Activated T-cell treated with anti-CD3 and anti-CD28 coated beads, Interleukin-2, amount 50 U/mL, for 4 hours (primary cell): ENCODE measurements around the gene PFDN5. TPM values are rescaled to one million over a fixed set of nuclear protein-coding genes. Genes with fewer than 3 reads are reported as not detected.

ENCODE experiments used
- ATAC-seq, 2 donors: fragments of 200-7000 bp; cut with Tn5 transposase; one replicate each; pipeline ENCODE4 v1.10.0; 2021
- DNase-seq: peaks from one replicate; pipeline ENCODE4 v3.0.0-alpha.2; 2020
- H3K27me3 Mint-ChIP-seq: one replicate; pipeline ENCODE4 v1.8.0; 2021; ENCODE audit warnings: low read depth, mixed read lengths
- H3K36me3 Mint-ChIP-seq: one replicate; pipeline ENCODE4 v1.8.0; 2022; ENCODE audit warnings: mixed read lengths; ENCODE audit not compliant: insufficient read depth
- H3K4me1 Mint-ChIP-seq: one replicate; pipeline ENCODE4 v1.8.0; 2021; ENCODE audit warnings: low read depth, mixed read lengths
- H3K4me3 Mint-ChIP-seq: one replicate; pipeline ENCODE4 v1.8.0; 2021; ENCODE audit warnings: mild to moderate bottlenecking, moderate library complexity, mixed read lengths
- H3K9me3 Mint-ChIP-seq: one replicate; pipeline ENCODE4 v1.8.0; 2021; ENCODE audit warnings: mixed read lengths
- total RNA-seq, 3 donors: library from RNA; stranded (reverse); gene quantifications; one replicate each; pipeline ENCODE4 v1.2.1, GENCODE V29; 2021

The PFDN5 gene
- 100 to 1,000 TPM; 393 to 403 (median 400) TPM for total RNA-seq

GRCh38 chr12:53295070-53295890 is at the start of gene PFDN5:
Gene PFDN5, plus strand, starts transcription at chr12:53295542. Its CDS starts 26 bp downstream, at chr12:53295568.
- DNase-seq = peak; percentile 79
- peaks cover 17% of the 10 kb centered on the region for H3K36me3 Mint-ChIP-seq
- no peaks in the 10 kb centered on the region for H3K9me3 Mint-ChIP-seq
- peak within 1 kb of the TSS; percentile 98 for H3K4me3 Mint-ChIP-seq
- peak; percentile 92 for ATAC-seq
- peaks cover 60% of the 10 kb centered on the region for H3K4me1 Mint-ChIP-seq
- H3K27me3 Mint-ChIP-seq = no peaks in the 10 kb centered on the region

DNA sequence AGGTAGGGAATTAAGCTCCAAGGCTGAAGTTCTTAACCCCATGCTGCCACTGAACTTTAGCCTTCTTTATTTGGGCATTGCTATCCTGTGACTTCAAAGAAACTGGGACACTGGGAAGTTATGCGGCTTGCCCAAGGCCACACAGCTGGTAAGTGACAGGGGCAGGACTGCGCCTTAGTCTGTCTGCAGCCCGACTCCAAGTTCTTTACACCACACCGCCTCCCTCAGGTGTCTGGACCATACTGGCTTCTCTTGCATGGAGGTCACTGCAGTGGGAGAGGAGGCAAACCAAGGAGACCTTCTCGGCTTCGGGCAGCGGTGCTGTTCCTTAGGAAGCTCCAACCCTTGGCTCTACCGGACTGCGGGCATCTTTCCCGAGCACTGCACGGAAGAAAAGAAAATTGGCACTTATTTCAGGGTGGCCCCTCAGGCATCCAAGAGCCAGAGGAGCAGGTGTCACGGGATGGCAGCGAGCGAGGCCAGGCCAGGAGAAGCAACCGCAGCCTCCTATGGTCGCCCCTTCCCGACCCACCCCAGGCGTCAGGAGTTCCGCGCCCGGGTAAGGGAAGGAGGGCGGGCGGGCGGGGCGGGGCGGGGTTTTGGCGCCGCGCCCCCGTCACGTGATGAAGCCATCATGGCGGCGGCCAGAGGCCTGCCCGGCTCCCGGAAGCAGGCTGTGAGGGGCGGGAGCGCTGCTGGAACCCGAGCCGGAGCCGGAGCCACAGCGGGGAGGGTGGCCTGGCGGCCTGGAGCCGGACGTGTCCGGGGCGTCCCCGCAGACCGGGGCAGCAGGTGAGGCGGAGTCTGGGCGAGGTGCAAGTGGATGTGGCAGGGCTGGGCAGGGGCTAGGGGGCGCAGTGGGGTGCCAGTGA is 43.6 kb upstream of the PFDN5 start:
- H3K36me3 Mint-ChIP-seq = peaks cover 3% of the 10 kb centered on the region
- peaks cover 44% of the 10 kb centered on the region for H3K4me1 Mint-ChIP-seq
- no peaks in the 10 kb centered on the region for H3K9me3 Mint-ChIP-seq
- H3K4me3 Mint-ChIP-seq = peak overlapping the region; percentile 97
- peak; percentile 60 for DNase-seq
- peak; percentile 92 to 94 for ATAC-seq
- H3K27me3 Mint-ChIP-seq = no peaks in the 10 kb centered on the region

DNA sequence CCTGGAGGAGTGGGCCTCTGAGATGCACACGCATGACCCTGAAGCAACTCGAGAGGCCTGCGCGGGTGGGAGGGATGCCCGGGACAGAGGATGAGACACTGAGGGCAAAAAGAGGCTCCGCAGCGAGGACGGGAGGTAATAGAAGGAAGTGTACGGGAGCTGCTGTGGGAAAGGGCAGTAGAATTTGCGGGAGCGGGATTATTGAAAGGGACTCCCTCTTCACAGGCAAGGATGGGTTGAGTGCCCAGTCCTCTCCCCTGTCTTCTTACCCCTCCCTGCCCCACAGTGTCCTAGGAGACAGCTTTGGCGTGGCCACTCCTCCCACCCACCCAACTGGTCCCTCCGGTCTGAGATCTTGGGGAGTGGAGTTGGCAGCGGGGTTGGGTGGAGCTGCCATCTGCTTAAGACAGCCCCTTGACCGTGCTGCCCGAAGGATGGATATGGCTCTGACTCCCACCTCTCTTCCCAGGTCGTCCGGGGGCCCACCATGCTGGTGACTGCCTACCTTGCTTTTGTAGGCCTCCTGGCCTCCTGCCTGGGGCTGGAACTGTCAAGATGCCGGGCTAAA is 42.9 kb upstream of the PFDN5 start:
- DNase-seq (no peak), ATAC-seq (peak; percentile 13 to 18)
- H3K4me1 Mint-ChIP-seq = peaks cover 44% of the 10 kb centered on the region
- peaks cover 3% of the 10 kb centered on the region for H3K36me3 Mint-ChIP-seq
- H3K27me3 Mint-ChIP-seq = no peaks in the 10 kb centered on the region
- peak overlapping the region; percentile 97 for H3K4me3 Mint-ChIP-seq
- H3K9me3 Mint-ChIP-seq = no peaks in the 10 kb centered on the region

DNA sequence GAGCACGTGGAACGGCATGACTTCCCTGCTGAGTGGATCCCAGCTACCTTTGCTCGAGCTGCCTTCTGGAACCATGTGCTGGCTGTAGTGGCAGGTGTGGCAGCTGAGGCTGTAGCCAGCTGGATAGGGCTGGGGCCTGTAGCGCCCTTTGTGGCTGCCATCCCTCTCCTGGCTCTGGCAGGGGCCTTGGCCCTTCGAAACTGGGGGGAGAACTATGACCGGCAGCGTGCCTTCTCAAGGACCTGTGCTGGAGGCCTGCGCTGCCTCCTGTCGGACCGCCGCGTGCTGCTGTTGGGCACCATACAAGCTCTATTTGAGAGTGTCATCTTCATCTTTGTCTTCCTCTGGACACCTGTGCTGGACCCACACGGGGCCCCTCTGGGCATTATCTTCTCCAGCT is 42.0 kb upstream of the PFDN5 start:
- ATAC-seq (no peak), DNase-seq (no peak)
- Mint-ChIP-seq H3K9me3 (no peaks in the 10 kb centered on the region), H3K4me3 (peak overlapping the region; percentile 97), H3K36me3 (peaks cover 3% of the 10 kb centered on the region), H3K27me3 (no peaks in the 10 kb centered on the region), H3K4me1 (peaks cover 44% of the 10 kb centered on the region)

DNA sequence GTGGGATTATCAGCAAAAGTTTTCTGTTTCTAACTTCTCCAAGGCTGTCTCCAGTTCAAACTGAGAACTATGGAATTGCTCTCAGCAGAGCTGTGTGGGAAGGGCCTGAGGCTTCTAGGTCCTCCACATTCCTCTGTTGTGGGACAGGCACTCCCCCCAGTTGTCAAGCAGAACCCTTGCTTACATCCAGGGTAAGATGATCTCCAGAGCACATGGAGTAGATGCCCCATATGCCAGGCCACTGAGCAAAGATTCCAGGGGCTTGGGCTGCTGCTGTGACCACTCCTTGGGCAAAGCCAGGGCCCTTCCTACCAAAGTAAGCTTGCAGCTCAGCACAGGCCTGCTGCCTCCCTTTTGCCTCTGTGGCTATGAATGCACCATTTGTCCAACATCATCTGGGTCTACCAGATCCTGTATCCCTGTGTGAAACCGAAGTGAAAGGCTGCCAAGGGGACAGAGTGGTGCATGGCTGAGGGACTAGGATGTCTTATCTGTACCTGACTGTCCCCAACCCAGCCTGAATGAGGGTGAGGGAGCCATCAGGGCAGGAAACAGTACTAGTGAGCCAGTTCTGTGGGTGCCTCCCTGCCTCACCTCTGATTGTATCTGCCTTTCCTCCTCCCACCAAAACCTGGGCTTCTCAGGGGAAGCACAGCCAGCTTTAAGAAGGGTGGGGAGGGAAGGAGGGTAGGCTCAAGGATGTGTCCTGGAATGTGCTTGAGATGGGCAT is 40.4 kb upstream of the PFDN5 start:
- H3K9me3 Mint-ChIP-seq = no peaks in the 10 kb centered on the region
- no peak for ATAC-seq
- no peak overlapping the region for H3K4me3 Mint-ChIP-seq
- peaks cover 3% of the 10 kb centered on the region for H3K36me3 Mint-ChIP-seq
- H3K4me1 Mint-ChIP-seq = peaks cover 48% of the 10 kb centered on the region
- no peak for DNase-seq
- H3K27me3 Mint-ChIP-seq = no peaks in the 10 kb centered on the region

DNA sequence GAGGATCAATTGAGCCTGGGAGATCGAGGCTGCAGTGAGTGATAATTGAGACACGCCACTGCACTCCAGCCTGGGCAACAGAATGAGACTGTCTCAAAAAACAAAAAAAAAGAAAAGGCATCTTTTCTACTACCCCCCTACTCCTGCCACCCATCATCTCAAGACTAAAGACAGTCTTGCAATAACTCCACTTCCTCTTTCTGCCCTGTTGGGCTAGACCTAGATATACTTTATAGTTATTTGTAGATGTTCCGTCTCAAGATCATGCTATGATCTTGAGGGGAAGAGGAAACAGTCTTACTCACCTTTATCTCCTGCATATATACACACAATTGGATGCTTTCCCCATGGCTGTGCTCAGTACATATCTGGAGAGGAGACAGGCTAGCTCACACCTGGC is 39.3 kb upstream of the PFDN5 start:
- DNase-seq (no peak), ATAC-seq (no peak)
- no peaks in the 10 kb centered on the region for H3K9me3 Mint-ChIP-seq
- peaks cover 3% of the 10 kb centered on the region for H3K36me3 Mint-ChIP-seq
- no peaks in the 10 kb centered on the region for H3K27me3 Mint-ChIP-seq
- peaks cover 46% of the 10 kb centered on the region for H3K4me1 Mint-ChIP-seq
- H3K4me3 Mint-ChIP-seq = peak overlapping the region; percentile 16

DNA sequence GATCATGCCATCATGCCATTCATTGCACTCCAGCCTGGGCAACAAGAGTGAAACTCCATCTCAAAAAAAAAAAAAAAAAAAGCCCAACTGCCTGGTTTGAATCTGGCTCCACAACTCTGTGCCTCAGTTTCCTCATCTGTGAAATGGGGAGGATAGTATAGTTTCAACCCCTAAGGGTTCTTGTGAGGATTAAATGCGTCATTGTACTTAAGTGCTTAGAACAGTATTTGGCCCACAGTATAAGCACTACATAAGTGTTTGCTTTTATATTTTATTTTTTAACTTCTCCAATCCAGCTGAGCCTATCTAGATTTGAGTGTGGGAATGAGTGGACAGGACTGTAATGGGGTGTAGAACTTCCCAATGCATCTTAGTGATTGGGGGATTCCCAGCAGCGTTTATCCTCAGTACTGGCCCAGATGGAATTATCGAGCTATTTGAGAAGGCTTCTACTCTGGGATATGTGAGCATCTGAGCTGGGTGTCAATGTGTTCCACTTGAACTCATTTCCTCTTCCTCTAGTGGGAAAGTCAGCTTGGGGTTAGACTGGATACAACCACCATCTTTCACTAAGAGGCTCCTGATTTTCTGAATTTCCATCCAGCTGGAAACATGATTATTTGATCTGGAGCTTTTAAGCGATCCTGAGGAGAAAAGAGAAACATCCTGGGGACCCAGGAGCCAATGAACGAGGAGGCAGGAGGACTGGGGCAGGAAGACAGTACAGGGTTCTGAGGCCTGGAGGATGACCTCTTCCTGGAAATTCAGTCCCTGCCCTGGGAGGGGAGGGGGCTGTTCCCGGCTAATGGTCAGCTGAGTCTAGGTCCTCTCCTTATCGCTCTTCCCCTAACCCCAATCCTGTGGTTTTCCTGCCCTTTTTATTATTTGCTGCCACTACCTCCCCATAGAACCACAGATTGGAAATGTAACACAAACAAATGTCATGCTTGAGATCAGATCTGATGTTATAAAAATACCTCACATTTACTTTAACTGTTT is 36.5 kb upstream of the PFDN5 start:
- H3K4me3 Mint-ChIP-seq = no peak overlapping the region
- H3K4me1 Mint-ChIP-seq = peaks cover 25% of the 10 kb centered on the region
- no peaks in the 10 kb centered on the region for H3K9me3 Mint-ChIP-seq
- peaks cover 3% of the 10 kb centered on the region for H3K36me3 Mint-ChIP-seq
- H3K27me3 Mint-ChIP-seq = no peaks in the 10 kb centered on the region
- DNase-seq = no peak
- no peak for ATAC-seq

- no peaks in the 10 kb centered on the region for H3K36me3 Mint-ChIP-seq
- peaks cover 17% of the 10 kb centered on the region for H3K4me1 Mint-ChIP-seq
- no peak for ATAC-seq
- H3K9me3 Mint-ChIP-seq = no peaks in the 10 kb centered on the region
- H3K4me3 Mint-ChIP-seq = no peak overlapping the region
- no peaks in the 10 kb centered on the region for H3K27me3 Mint-ChIP-seq
- DNase-seq = no peak
These were observed 35.5 kb upstream of the PFDN5 start for GRCh38 chr12:53259891-53260290.

DNA sequence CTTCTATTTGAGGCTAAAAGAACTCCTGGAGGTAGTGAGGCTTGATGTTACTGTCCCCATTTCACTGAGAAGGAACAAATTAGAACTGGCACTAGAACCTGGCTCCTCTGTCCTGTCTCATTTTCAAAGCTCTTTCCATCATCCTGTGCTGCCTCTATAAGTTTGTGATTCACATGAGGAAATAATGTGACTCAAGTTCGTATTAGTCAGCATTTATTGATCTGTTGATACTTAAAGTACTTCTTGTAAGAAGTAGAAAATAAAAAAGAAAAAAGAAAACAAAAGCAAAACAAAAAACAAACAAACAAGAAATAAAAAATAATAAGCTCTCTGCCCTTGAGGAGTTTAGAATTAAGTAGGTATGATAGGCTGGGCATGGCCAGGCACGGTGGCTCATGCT is 29.6 kb upstream of the PFDN5 start:
- peaks cover 21% of the 10 kb centered on the region for H3K4me1 Mint-ChIP-seq
- DNase-seq (no peak), ATAC-seq (no peak)
- H3K36me3 Mint-ChIP-seq = no peaks in the 10 kb centered on the region
- no peaks in the 10 kb centered on the region for H3K9me3 Mint-ChIP-seq
- H3K27me3 Mint-ChIP-seq = no peaks in the 10 kb centered on the region
- H3K4me3 Mint-ChIP-seq = no peak overlapping the region

DNA sequence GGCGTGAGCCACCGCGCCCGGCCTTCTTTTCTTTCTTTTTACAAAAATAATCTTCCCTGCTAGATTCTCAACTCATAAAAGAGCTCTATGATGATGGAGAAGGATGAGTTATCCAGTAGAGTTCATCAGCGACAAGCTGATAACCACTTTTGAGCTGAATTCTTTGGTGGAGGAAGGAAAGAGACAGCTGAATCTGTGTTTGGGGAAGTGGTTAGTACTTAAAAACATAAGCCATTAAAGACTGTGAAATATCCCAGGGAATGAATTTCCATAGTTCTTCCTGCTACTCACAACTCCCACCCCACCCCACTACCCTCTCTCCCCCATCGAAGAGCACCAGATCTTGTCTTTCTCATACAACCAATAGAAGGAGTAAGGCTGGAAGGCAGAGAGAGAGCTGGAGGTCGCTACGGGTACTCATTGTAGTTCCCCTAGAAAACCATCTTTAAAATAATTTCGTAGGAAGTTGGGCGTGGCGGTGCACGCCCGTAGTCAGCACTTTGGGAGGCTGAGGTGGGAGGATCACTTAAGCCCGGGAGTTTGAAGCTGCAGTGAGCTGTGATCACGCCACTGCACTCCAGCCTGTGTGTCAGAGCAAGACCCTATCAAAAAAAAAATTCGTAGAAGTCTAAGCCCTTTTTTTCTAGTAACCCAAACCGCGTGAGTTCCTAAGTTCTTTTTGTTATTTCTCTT is 27.9 kb upstream of the PFDN5 start:
- ATAC-seq = peak; percentile 44 to 48
- Mint-ChIP-seq H3K9me3 (no peaks in the 10 kb centered on the region), H3K4me3 (peak overlapping the region; percentile 99), H3K36me3 (no peaks in the 10 kb centered on the region), H3K27me3 (no peaks in the 10 kb centered on the region), H3K4me1 (peaks cover 21% of the 10 kb centered on the region)
- DNase-seq = peak; percentile 15

GRCh38 chr12:53267999-53268629 is 27.2 kb upstream of the PFDN5 start, which contains the start of gene ESPL1:
Gene ESPL1, plus strand, starts transcription at chr12:53268299. Its CDS starts 468 bp downstream, at chr12:53268767.
- Mint-ChIP-seq H3K4me3 (peak within 1 kb of the TSS; percentile 99), H3K36me3 (no peaks in the 10 kb centered on the region), H3K9me3 (no peaks in the 10 kb centered on the region), H3K4me1 (peaks cover 21% of the 10 kb centered on the region), H3K27me3 (no peaks in the 10 kb centered on the region)
- DNase-seq = peak; percentile 74
- peak; percentile 91 to 92 for ATAC-seq
